ENCODE results near the gene UBR4.

The UBR4 gene

DNA sequence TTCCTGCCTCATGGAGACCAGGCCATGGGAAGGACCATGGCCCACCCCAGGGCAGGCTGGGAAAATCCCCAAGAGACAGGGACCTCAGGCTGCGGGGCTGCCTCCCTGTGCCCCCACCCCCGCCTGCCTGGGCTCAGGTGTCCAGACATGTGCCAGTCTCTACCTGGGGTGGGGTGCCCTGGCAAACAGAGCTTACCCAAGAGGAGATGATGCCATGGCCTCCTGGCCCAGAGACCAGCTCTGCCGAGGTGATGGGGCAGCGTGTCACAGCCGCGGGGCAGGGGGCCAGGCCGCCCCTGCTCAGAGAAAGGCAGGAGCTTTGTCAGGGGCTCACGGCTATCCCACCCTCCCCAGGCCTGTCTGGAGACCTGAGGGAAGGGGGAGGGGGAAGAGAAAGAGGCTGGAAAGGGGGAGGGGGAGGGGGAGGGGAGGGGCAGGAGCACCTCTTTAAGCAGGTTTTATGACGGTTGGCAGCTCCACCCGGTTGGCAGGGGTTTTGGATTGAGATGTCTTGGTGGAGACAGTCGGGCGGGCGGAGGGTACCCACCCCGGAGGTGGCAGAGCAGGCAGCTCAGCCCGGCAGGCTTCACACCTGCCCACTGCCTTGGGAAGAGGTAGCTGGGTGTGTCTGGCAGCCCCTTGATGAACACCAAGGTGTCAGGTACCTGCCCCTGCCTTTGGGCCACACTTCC lies 152.1 kb downstream of the UBR4 start:
- DNase-seq (ENCODE audit: low read depth, low spot score), result no peak

DNA sequence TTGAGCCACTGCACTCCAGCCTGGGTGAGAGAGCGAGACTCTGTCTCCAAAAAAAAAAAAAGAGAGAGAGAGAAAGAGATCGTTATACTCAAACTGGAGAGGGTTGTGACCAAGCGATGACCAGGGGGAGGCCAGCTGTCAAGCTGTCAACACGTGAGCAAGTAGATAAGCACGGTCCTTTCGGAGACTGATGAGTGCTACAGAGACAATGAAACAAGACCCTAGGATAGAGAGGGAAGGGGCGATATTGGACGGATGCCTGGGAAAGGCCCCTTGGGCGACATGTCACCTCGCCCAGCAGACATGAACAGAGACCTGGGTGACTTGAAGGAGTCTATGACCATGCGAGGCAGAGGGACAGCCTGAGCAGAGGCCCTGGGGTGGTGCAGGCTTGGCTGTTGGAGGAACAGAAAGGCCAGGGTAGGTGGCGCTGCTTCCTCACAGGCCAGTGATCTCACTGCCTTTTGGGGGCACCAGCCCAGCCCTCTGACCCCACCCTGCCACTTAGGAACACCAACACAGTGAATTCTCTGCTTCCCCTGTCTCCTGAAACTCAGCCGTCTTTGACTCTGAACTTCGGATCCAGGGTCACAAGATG lies 152.8 kb downstream of the UBR4 start:
- no peak for DNase-seq (ENCODE audit: low read depth, low spot score)

DNA sequence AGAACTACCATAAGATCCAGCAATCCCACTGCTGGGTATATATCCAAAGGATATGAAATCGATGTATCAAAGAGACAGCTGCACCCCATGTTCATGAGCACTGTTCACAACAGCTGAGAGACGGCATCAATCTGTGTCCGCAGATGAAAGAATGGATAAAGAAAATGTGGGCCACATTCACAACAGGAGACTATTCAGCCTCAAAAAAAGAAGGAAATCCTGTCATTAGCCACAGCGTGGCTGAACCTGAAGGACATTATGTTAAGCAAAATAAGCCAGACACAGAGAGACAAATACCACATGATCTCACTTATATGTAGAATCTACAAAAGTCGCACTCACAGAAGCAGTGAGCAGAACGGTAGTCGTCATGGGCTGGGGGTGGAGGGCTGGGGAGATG lies 154.4 kb downstream of the UBR4 start:
- DNase-seq (ENCODE audit: low read depth, low spot score), result no peak

DNA sequence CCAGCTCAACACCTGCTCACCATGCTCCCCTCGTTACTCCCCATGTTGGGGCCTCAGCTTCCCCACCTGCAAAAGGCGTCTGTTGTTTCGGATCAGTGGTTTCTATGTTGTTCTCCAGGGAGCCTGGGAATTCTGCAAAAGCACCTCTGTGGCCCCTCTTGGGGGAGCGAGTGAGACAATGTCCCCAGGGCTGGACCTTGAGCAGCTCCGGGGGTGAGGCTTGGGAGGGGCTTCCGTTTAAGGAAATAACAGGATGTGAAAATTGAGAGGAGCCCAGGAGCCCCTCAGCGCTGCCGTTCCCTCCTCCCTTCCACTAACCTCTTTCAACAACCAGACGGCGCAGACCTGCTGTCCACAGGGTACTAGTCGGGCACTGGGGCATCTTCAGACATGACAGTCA lies 155.1 kb downstream of the UBR4 start:
- no peak for DNase-seq (ENCODE audit: low read depth, low spot score)

DNA sequence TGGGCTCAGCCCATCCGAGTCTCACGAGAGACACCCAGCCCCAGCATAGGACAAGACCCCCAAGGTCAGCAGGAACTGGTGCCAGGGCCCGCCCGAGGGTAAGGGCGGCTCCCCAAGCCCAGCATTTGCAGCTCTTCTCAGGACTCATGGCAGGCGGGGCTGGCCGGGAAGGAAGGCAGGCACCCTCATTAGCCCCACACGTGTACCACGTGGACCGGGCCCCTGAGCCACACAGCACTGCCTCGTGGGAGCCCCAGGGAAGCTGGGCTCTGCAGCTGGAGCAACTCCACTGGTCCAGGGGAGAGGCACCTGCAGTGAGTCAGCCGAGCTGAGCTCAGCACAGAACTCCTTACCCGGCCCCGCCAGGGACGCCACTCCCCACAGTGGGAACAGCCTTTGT lies 155.8 kb downstream of the UBR4 start:
- DNase-seq (ENCODE audit: low read depth, low spot score), result no peak

DNA sequence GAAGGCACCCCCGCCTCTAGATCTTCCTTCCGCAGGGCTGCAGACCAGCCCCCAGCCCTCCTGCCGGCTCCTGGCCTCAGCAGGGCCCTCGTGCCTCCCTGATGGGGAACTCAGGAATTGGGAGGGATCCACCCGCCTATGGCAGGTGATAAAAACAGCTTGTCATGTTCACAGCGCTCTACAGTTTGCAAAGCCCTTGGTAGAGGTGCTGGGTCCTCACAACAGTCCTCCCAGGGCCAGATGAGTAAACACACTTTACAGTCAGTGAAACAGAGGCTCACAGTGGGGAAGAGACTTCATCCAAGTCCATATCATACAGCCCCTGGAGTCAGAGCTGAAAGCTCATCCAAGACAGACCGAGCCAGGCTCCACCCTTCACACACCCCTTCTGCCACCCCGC lies 156.6 kb downstream of the UBR4 start:
- no peak for DNase-seq (ENCODE audit: low read depth, low spot score)

DNA sequence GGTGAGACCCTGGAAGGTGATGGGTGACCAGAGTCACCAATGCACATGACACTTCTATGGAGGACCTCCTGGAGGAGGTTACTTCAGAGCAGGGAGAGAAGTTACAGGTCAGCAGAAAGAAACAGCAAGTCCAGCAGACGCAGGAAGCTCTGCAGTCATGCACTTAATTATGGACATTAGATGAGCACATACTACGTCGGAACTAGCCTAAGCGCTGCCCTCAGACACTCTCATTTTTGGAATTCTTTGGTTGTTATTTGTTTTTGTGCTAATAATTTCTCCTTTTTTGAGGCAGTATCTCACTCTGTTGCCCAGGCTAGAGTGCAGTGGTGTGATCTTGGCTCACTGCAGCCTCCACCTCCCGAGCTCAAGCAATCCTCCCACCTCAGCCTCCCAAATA lies 160.3 kb downstream of the UBR4 start:
- DNase-seq (ENCODE audit: low read depth, low spot score), result no peak

DNA sequence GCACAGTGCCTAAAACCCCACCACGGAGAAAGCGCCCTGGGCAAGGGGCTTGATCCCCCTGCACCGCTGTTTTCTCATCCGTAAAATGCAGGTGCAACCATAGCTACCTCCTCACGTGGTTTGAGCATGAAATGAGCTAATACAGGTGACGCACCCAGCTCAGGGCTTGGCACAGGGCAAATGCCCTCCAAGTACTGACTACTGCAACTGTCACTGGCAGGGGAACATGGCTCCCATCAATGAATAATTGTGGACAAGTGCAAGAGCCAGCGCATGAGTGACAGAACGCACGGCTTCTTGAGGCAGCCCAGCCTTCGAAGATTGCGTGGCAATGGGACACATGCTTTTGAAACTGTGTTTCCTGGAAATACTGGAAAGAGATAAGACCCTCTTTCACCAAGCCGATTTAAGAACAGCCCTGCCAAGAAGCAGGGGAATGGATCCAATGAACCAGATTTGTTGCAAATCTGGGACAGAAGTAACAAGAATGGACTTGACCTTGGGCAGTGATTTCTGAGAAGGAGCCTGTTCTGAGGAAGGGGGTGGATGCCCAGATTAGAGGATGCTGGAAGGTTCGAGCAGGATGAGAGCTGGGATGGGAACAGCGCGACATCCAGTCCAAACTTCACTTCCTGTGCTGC lies 160.8 kb downstream of the UBR4 start:
- no peak for DNase-seq (ENCODE audit: low read depth, low spot score)

DNA sequence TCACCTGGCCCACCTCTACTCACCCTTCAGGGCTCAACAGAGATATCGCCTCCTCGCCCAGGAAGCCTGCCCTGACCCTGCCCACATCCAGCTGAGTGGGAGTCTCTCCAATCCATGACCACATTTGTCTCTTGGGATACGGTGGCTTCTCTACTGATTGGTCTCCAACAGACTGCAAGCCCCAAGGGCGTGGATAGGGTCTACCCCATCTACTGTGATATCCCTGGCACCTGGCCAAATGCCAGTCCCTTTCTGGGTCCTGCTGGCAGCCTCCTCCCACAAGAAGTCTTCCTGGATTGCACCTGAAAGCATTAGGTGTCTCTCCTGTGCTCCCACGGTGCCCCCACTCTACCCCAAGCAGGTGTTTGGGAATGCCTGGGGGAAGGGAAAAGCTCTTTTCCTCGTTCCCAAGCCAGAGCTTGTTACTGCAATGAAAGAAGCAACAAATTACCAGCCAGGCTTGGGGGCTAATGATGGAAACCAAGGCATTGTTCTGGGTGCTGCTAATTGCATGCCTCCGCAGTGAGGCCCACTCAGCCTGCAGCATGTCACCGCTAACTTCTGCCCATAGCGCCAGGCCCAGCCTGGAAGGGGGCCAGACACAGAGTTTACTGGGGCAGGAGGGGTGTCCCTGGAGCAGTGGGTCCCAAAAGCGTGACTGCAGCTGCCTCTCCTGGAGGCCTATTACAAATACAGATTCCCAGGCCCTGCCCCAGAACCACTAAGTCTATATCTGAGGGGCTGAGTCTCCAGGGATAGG lies 162.9 kb downstream of the UBR4 start:
- no peak for DNase-seq (ENCODE audit: low read depth, low spot score)

DNA sequence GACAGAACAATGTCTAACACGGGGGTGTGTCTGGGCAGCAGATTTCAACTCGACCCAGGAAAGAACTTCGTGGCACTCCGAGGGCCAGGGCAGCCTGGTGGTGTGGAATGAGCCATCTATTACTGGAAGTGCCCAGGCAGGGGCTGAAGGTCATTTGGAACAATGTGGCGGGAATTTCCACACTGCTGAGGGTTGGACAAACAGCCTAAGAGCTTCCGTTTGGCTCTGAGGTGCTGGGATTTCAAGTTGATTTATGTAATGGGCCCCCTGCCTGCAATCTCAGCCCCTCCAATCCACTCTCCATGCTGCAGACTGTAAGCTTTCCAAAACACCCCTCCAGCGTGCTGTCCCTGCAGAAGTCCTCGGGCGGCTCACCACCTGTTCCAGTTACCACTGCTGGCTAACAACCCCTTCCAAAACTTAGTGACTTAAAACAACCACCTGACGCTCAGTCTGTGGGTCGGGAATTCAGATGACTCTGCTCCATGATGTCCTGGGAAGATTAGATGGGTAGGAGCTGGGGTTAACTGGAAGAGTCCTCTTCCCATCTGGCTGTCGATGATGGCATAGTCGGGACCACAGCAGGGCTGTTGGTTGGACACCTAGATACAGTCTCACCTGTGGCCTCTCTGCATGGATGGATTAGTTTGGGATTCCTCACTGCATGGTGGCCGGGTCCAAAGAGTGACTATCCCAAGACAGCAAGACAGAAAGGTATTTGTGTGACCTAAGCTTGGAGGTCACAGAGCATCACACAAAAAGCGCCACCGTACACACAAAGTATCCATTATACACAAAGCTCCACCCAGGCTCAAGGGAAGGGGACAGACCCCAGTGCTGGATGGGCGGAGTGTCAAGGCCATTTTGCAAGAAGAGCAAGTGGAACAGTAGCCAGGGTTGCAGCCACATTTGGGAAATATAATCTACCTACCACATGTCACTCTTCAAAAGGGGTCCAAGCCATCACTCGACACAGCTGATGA lies 163.9 kb downstream of the UBR4 start:
- DNase-seq (ENCODE audit: low read depth, low spot score), result no peak

DNA sequence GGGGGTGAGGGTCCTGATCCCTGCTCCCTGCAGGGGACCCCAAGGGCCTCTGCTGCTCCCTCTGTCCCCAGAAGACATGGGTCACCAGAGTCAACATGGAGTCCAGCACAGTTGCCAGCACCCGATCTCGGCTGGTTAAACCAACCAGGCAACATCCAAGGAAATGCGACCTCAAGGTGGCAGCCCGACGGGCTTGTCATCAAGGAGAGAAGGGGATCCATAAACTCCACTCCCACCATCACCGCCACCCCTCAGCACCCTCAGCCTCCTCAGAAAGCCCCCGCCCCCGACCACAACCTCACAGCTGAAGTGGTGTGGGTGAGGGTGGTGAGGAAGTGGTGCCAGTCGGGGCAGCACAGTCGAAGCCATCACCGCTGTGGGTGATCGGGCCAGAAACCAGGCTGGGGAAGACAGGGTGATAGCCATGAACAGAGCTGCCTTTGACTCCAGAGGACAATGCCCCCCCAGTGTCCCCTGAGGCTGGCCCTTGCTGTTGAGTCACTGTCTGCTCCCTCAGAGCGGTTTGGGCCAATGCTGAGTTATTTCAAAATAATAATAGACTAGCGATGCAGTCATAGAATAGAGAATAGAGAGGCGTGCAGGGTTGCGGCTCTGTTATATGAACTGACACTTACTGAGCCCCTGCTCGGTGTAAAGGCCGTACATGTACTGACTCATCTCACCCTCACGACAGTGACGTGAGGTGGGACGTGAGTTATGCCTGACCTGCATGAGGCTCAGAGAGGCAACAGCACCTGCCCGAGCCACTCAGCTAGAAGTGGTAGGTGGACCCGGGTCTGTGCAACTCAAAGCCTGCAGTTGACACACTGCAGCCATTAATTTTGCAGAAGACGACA lies 164.9 kb downstream of the UBR4 start:
- DNase-seq (ENCODE audit: low read depth, low spot score), result no peak

DNA sequence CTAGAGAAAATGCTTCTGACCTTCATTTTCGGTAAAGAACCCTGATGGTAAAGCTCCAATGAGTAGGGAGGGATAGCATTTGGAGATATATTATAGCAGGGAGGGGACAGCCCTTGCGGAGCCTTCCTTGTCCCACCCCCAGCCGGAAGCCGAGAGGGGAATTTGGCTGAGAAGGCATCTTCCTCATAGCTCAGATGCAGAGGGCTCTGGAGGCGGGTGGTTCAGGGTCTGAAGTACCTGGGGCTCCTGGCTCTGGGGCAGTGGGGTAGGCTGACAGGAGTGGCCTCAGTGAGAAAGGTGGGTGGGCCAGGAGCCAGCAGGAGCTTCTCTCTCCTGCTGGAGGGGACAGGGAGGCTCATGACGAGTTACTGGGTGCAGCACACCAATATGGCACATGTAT lies 165.6 kb downstream of the UBR4 start:
- DNase-seq (ENCODE audit: low read depth, low spot score), result no peak

DNA sequence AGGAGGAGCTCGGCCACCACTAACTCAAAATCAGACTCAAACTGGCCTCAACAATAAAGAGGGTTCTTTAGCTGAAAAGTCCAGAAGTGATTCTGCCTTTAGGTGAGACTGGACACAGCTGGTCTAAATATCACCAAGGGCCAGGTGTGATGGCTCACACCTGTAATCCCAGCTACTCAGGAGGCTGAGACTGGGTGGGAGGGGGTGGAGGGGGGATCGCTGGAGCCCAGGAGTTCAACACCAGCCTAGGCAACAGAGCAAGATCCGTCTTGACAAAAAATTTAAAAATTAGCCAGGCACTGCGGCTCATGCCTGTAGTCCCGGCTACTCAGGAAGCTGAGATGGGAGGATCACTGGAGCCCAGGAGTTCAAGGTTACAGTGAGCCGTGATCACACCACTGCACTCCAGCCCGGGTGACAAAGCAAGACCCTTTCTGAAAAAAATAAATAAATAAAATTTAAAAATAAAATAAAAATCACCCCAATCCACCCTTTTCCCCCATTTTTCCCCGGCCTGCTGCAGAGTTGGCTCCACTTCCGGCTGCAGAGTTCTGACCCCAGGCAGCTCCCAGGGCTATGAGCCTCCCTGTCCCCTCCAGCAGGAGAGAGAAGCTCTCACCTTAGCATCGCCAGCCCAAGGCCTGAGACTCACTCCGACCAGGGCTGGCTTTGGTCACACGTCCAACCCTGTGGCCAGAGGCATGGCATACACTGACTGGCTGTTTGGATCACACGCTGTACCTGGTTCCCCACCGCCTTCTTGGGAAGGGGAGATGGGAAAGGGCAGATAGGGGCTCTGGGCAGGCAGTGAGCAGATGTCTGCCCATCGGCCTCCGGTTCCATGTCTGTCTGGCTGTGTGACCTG lies 166.3 kb downstream of the UBR4 start:
- no peak for DNase-seq (ENCODE audit: low read depth, low spot score)

DNA sequence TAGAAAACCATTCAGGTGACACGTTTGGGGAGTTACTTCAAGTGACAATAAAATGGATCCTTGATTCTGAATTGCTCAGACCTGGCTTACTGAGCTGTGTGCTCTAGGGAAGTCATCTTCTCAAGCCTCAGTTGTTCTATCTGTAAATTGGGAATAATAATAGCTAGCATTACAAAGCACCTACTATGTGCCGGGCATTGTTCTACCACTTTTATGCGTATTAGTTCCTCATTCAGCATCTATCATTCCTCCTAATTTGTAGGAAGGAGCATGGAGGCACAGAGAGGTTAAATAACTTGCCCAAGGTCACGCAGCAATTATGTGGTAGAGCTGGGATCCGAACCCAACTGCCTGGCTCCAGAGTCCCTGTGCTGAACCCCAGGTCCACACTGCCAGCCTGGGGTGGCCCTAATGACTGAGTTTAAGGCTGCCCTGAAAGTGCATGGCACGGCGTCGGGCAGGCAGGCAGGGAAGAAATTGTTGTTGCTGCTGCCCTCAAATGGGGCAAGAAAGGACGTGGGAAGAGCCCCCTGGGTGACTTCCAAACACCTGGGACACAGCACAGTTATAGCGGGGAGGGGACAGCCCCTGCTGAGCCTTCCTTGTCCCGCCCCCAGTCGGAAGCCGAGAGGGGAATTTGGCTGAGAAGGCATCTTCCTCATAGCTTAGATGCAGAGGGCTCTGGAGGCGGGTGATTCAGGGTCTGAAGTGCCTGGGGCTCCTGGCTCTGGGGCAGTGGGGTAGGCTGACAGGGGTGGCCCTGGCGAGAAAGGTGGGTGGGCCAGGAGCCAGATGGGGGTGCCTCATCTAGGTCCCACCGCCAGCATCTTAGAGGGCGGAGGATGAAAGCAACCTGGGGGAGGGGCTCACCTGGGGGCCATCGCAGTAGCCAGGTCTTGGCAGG lies 167.1 kb downstream of the UBR4 start:
- DNase-seq (ENCODE audit: low read depth, low spot score), result no peak

DNA sequence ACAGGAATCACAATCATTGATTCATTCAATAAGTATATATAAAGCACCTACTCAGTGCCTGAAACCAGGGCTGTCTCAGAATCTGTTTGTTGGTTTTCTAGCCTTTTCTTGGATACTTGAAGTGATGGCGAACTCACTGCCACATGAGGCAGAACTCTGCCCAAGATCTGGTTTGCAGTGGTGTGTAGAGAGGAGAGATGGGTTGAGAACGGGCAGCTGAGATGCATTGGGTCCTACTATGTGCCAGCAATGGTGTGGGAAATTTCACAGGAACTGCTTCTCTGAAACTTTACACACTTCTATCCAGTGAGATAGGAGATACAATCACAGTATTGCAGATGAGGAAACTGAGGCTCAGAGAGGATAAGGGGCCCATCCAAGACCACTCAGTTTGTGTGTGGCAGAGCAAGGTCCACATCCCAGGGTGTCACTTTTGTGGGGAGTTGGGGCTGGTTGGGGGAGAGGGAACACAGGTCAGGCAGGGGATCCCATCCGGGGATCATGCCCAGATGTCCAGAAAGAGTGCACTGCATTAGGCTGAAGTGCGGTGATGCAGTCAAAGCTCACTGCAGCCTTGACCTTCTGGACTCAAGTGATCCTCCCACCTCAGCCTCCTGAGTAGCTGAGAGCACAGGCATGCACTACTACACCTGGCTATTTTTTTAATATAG lies 169.9 kb downstream of the UBR4 start:
- no peak for DNase-seq (ENCODE audit: low read depth, low spot score)

DNA sequence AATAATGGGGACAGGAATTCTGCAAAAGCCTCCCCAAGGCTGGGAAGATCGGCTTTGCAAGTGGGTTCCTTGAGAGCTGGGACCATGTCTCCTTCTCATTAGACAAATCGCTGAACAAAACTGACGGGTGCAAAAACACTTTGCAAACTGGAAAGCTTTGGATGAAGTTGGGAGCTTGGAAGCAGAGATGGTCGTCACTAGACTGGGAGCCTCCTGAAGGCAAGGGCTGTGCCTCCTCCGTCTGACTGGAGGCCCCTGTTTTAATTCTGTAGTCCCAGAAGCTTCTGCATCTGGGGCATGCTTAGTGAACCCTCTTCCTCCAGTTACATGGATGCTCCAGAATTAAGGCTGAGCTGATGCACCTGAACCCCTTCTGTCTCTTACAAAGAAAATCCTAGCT lies 171.3 kb downstream of the UBR4 start:
- no peak for DNase-seq (ENCODE audit: low read depth, low spot score)

DNA sequence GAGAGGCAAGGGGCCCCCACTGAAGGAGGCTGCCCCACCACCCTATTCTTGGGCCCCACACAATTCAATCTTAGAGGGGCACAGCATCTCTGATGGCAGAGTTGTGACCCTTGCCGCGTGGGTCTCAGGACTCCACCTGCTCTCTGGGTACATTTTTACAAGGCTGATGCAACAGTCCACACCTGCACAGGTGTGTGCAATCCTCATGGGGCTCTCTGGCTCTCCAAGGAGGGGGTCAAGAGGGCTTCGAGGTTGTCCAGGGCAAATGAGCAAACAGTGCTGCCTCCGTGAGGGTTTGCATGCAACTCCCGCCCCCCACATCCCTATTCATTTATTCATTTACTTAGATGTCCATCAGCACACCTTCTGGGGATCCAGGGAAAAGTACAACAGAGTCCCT lies 172.0 kb downstream of the UBR4 start:
- no peak for DNase-seq (ENCODE audit: low read depth, low spot score)

DNA sequence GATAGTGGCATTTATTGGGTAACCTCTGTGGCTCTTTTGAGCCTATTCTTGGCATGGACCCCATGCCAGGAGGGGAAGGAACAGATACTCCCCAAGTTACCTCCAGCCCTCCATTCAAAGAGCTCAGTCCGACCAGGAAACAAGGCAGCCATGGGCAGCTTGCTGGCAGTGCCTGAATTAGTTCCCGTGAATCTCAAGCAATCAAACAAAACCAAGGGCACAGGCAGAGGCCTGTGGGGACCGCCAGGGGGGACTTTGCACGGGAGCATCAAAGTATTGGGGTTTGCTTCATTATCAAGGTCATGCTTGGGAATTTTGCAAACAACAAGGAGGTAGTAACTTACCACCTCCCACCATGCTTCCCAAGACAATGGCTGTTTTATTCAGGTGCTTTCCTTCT lies 172.4 kb downstream of the UBR4 start:
- DNase-seq (ENCODE audit: low read depth, low spot score), result no peak
